Uterus (tissue), 4 donors: ENCODE data around the gene RANBP1. TPM values are rescaled to one million over a fixed set of nuclear protein-coding genes. Genes with fewer than 3 reads are reported as not detected.

ENCODE experiments used
- DNase-seq, 2 donors: peaks; one replicate each; pipeline ENCODE4 v3.0.0-alpha.2; 2019 to 2020
- H3K27ac ChIP-seq, 2 donors: fragments of 200-600 bp; sonication (generic); 1 replicate in 1 of 2; 2 replicates in 1 of 2; pipeline ENCODE4 v1.5.1; 2016 to 2018
- H3K27me3 ChIP-seq, 2 donors: fragments of 200-600 bp; sonication (generic); one replicate each; pipeline ENCODE4 v1.5.1; 2018 to 2019; ENCODE audit warnings: control low read depth in 1 of 2
- H3K36me3 ChIP-seq, 2 donors: fragments of 200-600 bp; sonication (generic); one replicate each; pipeline ENCODE4 v1.5.1; 2019; ENCODE audit warnings: control low read depth in 1 of 2
- H3K4me1 ChIP-seq, 2 donors: fragments of 200-600 bp; sonication (generic); one replicate each; pipeline ENCODE4 v1.5.1; 2018 to 2019; ENCODE audit warnings: control low read depth in 1 of 2
- H3K4me3 ChIP-seq, 2 donors: fragments of 200-600 bp; sonication (generic); 1 replicate in 1 of 2; 2 replicates in 1 of 2; pipeline ENCODE4 v1.5.1; 2018 to 2019; ENCODE audit warnings: mild to moderate bottlenecking in 1 of 2
- H3K9me3 ChIP-seq, 2 donors: fragments of 200-600 bp; sonication (generic); one replicate each; pipeline ENCODE4 v1.5.1; 2019; ENCODE audit warnings: control low read depth in 1 of 2
- CTCF ChIP-seq, 4 experiments: fragments of 200-600 bp in 2 of 4; fragments of 450-650 bp in 2 of 4; sonication (generic) in 2 of 4; IDR thresholded peaks; one replicate each; pipeline ENCODE4 v1.5.1; 2016 to 2019; ENCODE audit warnings: antibody characterized with exemption in 4 of 4, mild to moderate bottlenecking in 2 of 4, moderate library complexity in 1 of 4
- POLR2A ChIP-seq, 2 donors: fragments of 450-650 bp; IDR thresholded peaks; one replicate each; pipeline ENCODE4 v1.6.1; 2016; ENCODE audit warnings: antibody characterized with exemption in 2 of 2, mild to moderate bottlenecking in 1 of 2, moderate library complexity in 1 of 2
- intact Hi-C: fragments of 100-400 bp; cut with DNase I; formaldehyde crosslinking; loops from one replicate; pipeline ENCODE4 v1.15.1; 2023; ENCODE audit warnings: low total_unique reads
- total RNA-seq, 4 donors: library from RNA; depleted of rRNA in 3 of 4; stranded (reverse); fragments of >200 nt in 3 of 4; gene quantifications; one replicate each; pipeline versions ENCODE4 v1.1.0 to v1.2.4, GENCODE V29; 2014 to 2023
- donor health status: DM: yes; HTN: yes; CAD: no.

Gene RANBP1
- total RNA-seq, 4 donors from 2014 or later, result 57.6 to 233 (median 135) TPM

DNA sequence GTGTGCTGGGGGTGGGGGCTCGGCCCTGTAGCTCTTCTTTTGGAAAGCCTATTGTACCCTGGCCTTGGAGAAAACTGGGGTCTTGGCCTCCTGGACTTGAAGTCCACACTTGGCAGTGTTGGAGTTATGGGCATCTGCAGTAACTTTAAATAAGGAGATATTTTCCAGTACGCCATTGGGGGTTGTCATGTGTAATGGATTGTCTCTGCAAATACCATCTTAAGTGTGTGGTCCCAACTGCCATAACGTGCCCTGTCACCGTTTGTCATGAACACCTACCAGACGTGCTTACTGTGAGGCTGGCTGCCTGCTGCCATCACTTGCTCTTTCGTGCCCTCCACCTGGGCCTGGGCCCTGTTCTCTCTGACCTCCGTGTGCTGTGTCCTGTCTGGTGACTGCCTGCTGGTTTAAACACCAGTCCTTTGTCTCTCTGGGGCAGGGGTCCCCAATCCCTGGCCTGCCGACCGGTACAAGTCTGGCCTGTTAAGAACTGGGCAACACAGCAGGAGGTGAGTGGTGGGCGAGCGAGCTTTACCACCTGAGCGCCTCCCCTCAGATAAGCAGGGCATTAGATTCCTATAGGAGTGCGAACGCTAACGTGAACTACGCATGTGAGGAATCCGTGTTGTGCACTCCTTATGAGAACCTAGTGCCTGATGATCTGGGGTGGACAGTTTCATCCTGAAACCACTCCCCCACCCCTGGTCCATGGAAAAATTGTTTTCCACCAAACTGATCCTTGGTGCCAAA is 12.1 kb downstream of the RANBP1 start:
- Histone ChIP-seq H3K27ac (no peak overlapping the region), H3K27me3 (no peaks in the 10 kb centered on the region), H3K9me3 (no peaks in the 10 kb centered on the region), H3K4me3 (no peak overlapping the region), H3K4me1 (peaks cover 0 to 7% of the 10 kb centered on the region in 2 donors), H3K36me3 (no peaks in the 10 kb centered on the region)
- intact Hi-C loops, result no loop called here
- TF ChIP-seq CTCF (IDR thresholded peaks at IDR 0.05) (no peak), POLR2A (IDR thresholded peaks at IDR 0.05) (no peak)
- DNase-seq, result no peak

- H3K36me3 ChIP-seq, result no peaks in the 10 kb centered on the region
- intact Hi-C loops, result no loop called here
- H3K9me3 ChIP-seq, result no peaks in the 10 kb centered on the region
- no peaks in the 10 kb centered on the region for H3K27me3 ChIP-seq
- no peak for TF ChIP-seq CTCF (IDR thresholded peaks at IDR 0.05)
- no peak for TF ChIP-seq POLR2A (IDR thresholded peaks at IDR 0.05)
- H3K27ac ChIP-seq, result no peak overlapping the region
- DNase-seq, result no peak
- no peak overlapping the region for H3K4me3 ChIP-seq
- H3K4me1 ChIP-seq, result peaks cover 0 to 10% of the 10 kb centered on the region in 2 donors
These were observed 12.7 kb downstream of the RANBP1 start for GRCh38 chr22:20128619-20128901.

GRCh38 chr22:20128902-20129746 is 13.2 kb downstream of the RANBP1 start:
- Histone ChIP-seq H3K4me3 (no peak overlapping the region), H3K27ac (no peak overlapping the region), H3K4me1 (peaks cover 0 to 15% of the 10 kb centered on the region in 2 donors), H3K27me3 (no peaks in the 10 kb centered on the region), H3K9me3 (no peaks in the 10 kb centered on the region), H3K36me3 (no peaks in the 10 kb centered on the region)
- no peak for DNase-seq
- TF ChIP-seq POLR2A (IDR thresholded peaks at IDR 0.05) (no peak), CTCF (IDR thresholded peaks at IDR 0.05) (no peak)
- intact Hi-C loops, result no loop called here

- no peak overlapping the region for H3K27ac ChIP-seq
- DNase-seq, result no peak
- no peaks in the 10 kb centered on the region for H3K9me3 ChIP-seq
- no peaks in the 10 kb centered on the region for H3K36me3 ChIP-seq
- TF ChIP-seq POLR2A (IDR thresholded peaks at IDR 0.05), result no peak
- no peak for TF ChIP-seq CTCF (IDR thresholded peaks at IDR 0.05)
- peaks cover 0 to 19% of the 10 kb centered on the region in 2 donors for H3K4me1 ChIP-seq
- no peak overlapping the region for H3K4me3 ChIP-seq
- intact Hi-C loops, result no loop called here
- no peaks in the 10 kb centered on the region for H3K27me3 ChIP-seq
These were observed 13.8 kb downstream of the RANBP1 start for GRCh38 chr22:20129747-20130014.

DNA sequence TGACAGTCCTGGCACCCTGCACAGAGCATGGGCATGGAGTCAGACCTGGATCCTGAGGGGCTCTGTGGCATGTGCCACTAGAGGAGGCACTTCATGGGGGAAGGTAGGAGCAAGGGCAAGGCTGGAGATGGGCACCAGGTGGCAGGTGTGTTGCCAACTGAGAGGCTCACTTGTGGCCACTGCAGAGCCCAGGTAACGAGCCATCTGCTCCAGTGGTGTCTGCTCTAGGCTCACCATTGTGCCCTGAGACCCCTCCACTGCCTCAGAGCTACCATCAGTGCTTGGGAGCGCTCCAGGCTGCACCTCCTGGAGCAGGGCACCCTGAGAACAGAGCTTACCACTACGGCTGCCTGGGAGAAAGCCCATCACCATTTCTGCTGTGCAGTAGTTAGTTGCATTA is 14.4 kb downstream of the RANBP1 start:
- DNase-seq, result no peak
- TF ChIP-seq POLR2A (IDR thresholded peaks at IDR 0.05) (no peak), CTCF (IDR thresholded peaks at IDR 0.05) (no peak)
- H3K27me3 ChIP-seq, result no peaks in the 10 kb centered on the region
- no peaks in the 10 kb centered on the region for H3K9me3 ChIP-seq
- peak overlapping the region; percentile 92 to 97 for H3K27ac ChIP-seq
- H3K4me3 ChIP-seq, result peak overlapping the region in 1 of 2 donors; percentile 95
- no peaks in the 10 kb centered on the region for H3K36me3 ChIP-seq
- intact Hi-C loops, result no loop called here
- H3K4me1 ChIP-seq, result peaks cover 0 to 19% of the 10 kb centered on the region in 2 donors
